ENCODE data around the gene MIA3. TPM values are rescaled to one million over a fixed set of nuclear protein-coding genes. Genes with fewer than 3 reads are reported as not detected.

The MIA3 gene, protein sequence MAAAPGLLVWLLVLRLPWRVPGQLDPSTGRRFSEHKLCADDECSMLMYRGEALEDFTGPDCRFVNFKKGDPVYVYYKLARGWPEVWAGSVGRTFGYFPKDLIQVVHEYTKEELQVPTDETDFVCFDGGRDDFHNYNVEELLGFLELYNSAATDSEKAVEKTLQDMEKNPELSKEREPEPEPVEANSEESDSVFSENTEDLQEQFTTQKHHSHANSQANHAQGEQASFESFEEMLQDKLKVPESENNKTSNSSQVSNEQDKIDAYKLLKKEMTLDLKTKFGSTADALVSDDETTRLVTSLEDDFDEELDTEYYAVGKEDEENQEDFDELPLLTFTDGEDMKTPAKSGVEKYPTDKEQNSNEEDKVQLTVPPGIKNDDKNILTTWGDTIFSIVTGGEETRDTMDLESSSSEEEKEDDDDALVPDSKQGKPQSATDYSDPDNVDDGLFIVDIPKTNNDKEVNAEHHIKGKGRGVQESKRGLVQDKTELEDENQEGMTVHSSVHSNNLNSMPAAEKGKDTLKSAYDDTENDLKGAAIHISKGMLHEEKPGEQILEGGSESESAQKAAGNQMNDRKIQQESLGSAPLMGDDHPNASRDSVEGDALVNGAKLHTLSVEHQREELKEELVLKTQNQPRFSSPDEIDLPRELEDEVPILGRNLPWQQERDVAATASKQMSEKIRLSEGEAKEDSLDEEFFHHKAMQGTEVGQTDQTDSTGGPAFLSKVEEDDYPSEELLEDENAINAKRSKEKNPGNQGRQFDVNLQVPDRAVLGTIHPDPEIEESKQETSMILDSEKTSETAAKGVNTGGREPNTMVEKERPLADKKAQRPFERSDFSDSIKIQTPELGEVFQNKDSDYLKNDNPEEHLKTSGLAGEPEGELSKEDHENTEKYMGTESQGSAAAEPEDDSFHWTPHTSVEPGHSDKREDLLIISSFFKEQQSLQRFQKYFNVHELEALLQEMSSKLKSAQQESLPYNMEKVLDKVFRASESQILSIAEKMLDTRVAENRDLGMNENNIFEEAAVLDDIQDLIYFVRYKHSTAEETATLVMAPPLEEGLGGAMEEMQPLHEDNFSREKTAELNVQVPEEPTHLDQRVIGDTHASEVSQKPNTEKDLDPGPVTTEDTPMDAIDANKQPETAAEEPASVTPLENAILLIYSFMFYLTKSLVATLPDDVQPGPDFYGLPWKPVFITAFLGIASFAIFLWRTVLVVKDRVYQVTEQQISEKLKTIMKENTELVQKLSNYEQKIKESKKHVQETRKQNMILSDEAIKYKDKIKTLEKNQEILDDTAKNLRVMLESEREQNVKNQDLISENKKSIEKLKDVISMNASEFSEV (N-terminal part only)
- total RNA-seq (2022; extraction: Qiagen RNA extraction): 17.2 to 25.9 TPM (median 24.6 TPM) in 5 replicates

DNA sequence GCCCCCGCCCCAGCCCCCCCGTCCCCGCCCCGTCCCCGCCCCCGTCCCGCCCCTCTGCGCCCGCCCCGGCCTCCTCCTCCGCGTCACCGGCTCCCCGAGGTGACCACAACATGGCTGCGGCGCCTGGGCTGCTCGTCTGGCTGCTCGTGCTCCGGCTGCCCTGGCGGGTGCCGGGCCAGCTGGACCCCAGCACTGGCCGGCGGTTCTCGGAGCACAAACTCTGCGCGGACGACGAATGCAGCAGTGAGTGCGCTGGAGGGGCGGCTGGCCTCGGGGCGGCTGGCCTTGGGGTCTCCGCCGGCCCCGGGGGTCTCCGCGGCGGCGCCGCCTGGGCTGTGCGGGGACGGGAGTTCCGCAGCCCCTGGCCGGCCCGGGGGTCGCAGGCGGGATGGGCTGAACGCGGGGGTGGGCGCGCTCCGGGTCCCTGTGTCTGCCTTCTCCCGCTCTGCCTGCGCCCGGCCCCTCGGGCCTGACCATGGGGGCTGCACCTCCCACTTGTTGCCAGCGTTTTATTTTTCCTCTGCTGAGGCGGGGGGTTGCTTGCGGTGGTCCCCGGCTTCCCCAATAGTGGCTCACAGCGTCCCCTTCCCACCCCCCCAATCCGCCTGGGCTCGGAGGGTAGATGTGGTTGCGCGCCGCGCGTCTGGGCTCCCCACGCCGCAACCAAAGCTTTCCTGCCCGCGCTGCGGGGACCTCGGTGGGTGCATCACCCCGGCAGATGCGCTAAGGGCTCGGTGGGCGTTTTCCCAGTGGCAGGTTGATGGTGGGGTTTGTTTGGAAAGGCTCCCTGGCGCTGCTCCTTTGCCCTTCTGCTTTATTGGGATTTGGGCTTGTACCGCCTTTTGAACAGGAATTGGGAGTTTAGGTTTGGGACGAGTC lies at the start of gene MIA3:
Gene MIA3, plus strand, starts transcription at position 97 of the 879 bp plus-strand sequence. Its CDS starts 14 bp downstream, at position 111.

DNA sequence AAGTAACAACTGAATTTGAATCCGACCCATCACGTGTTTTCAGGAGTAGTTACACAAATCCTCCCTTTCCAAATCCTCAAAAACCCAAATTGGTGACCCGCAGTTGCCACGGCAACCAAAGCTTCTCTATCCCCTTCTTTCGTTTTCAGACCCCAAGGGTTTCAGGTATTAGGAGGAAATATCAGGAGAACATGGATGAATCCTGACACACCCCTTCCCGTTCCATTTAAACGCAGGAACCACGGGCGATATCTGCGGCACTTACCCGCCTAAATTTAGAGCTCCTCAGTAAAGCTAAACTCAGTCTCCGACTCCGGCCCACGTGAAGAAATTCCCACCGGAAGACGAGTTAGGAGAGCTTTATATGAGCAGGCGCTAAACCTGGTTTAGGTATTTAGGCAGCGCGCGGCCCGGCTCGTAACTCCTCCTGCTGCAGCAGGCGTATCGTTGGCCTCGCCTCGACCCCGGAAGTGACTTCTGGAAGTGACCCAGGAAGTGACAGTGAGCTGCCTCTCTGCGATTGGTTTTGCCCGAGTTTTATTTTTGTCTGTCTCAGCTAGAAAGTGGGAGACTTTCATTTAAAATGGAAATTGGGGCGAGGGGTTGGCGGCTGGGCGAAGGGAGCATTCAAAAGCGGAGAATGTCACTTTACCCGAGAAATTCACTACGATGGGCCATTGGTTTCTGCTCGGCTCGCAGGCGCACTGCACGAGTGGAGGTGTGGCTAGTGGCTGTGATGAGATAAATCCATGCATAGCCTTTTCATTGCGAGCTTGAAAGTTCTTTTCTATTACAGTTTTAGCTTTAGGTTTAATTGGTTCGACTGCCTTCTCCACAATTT lies 28.2 kb upstream of the MIA3 start, which contains the start of gene TAF1A:
Gene TAF1A, minus strand, starts transcription at position 472 of the 841 bp plus-strand sequence.

GRCh38 chr1:222712253-222713090 lies 94.6 kb downstream of the MIA3 start, which contains the start of the genes AIDA and BROX:
Gene AIDA (minus strand): TSS chr1:222712491. CDS start chr1:222712317, 174 bp downstream.
Gene BROX (plus strand): TSS chr1:222712564. CDS start chr1:222715700, 3,136 bp downstream.

Other genes with a start within 250 kb of the MIA3 start
- gene HHIPL2, start 70.0 kb upstream of the MIA3 start, total RNA-seq (2022; extraction: Qiagen RNA extraction): 9.2 to 12.0 TPM (median 10.2 TPM) in 5 replicates
- 8.2 to 10.1 TPM (median 8.7 TPM) in 5 replicates for gene TAF1A, start 28.2 kb upstream of the MIA3 start, total RNA-seq (2022; extraction: Qiagen RNA extraction)
- 65.7 to 80.6 TPM (median 70.9 TPM) in 5 replicates for gene AIDA, start 94.4 kb downstream of the MIA3 start, total RNA-seq (2022; extraction: Qiagen RNA extraction)
- gene BROX, start 94.5 kb downstream of the MIA3 start, total RNA-seq (2022; extraction: Qiagen RNA extraction): 19.1 to 28.1 TPM (median 24.1 TPM) in 5 replicates
- not detected in 5 replicates for gene FAM177B, start 119.1 kb downstream of the MIA3 start, total RNA-seq (2022; extraction: Qiagen RNA extraction)
- gene DISP1, start 196.9 kb downstream of the MIA3 start, total RNA-seq (2022; extraction: Qiagen RNA extraction): 1.5 to 2.3 TPM (median 2.1 TPM) in 5 replicates